ENCODE data around the gene TMPRSS12. TPM values are rescaled to one million over a fixed set of nuclear protein-coding genes. Genes with fewer than 3 reads are reported as not detected.

Gene TMPRSS12
- total and polyA plus RNA-seq, 9 of the 15 experiments (the other 6 are each of a cell fraction or from before 2014, with no cell fraction given) = 0.04 TPM; not detected in 8

DNA sequence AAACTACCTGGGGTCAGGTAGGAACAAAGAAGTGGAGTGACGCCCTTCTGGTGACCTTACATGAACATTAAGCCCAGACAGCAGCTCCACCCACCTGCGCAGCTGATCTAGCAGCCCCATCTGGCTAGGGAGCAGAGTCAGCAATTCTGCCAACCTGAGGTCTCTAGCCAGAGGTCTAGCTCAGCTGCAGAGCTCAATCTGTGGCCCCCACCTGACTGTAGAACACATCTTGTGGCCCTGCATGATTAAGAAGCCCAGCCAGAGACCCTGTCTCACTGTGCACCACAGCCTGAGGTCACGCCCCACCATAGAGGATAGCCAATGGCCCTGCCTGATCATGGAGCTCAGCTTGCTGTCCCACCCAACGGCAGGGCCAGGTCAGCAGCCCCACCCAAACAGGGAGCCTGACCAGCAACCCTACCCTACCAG lies 59.0 kb downstream of the TMPRSS12 start (continued):
- peak; percentile 64; the same call in 1 of the 2 replicates for TF ChIP-seq NCOA1 (IDR thresholded peaks at IDR 0.05; ENCODE audit: low read depth)
- peak; percentile 53; the same call in 1 of the 2 replicates for TF ChIP-seq SMAD4 (CRISPR knock-in tag; conservative IDR thresholded peaks at IDR 0.05)
- peak; percentile 77 for TF ChIP-seq DACH1 (IDR thresholded peaks at IDR 0.05; ENCODE audit: partially characterized antibody)
- peak; percentile 17; the same call in 1 of the 2 replicates for TF ChIP-seq RAD51 (IDR thresholded peaks at IDR 0.05; ENCODE audit: borderline replicate concordance, low read depth)
- 0 out of 2 replicates have a peak, but pooled peaks have one; percentile 36 for TF ChIP-seq SOX6 (IDR thresholded peaks at IDR 0.05)
- TF ChIP-seq ZEB2 (IDR thresholded peaks at IDR 0.05) = peak; percentile 57; the same call in 1 of the 2 replicates
- peak; percentile 73 for TF ChIP-seq DPF2 (IDR thresholded peaks at IDR 0.05)
- peak; percentile 38; the same call in 1 of the 2 replicates for TF ChIP-seq EP300 (IDR thresholded peaks at IDR 0.05; ENCODE audit: low read length)
- no peak for TF ChIP-seq CBFB (CRISPR knock-in tag; IDR thresholded peaks at IDR 0.05)
- peak; percentile 63; the same call in 1 of the 2 replicates for TF ChIP-seq HDAC2 (IDR thresholded peaks at IDR 0.05)
- TF ChIP-seq TEAD4 (IDR thresholded peaks at IDR 0.05; ENCODE audit: low read length) = peak; percentile 72
- TF ChIP-seq TEAD4 (CRISPR knock-in tag; IDR thresholded peaks at IDR 0.05; ENCODE audit: borderline replicate concordance) = no peak
- peak; percentile 73; the same call in 1 of the 2 replicates for TF ChIP-seq CTBP1 (IDR thresholded peaks at IDR 0.05; ENCODE audit: borderline replicate concordance)
- TF ChIP-seq NFE2 (IDR thresholded peaks at IDR 0.05; ENCODE audit: low read depth) = peak; percentile 65
- TF ChIP-seq SMARCA4 (IDR thresholded peaks at IDR 0.05) = peak; percentile 36; the same call in 1 of the 2 replicates
- TF ChIP-seq ZNF589 (CRISPR knock-in tag; IDR thresholded peaks at IDR 0.05; ENCODE audit: low read depth) = no peak
- no peak for TF ChIP-seq OTX1 (CRISPR knock-in tag; IDR thresholded peaks at IDR 0.05)
- no peak for TF ChIP-seq TCF7L2 (IDR thresholded peaks at IDR 0.05; ENCODE audit: low read depth, low read length)
- no peak for TF ChIP-seq ZNF75A (CRISPR knock-in tag; IDR thresholded peaks at IDR 0.05)
- peak; percentile 87 for TF ChIP-seq ESRRA (IDR thresholded peaks at IDR 0.05; ENCODE audit: borderline replicate concordance, low read depth)
- TF ChIP-seq BRD9 (IDR thresholded peaks at IDR 0.05; ENCODE audit: low read depth, partially characterized antibody) = peak; percentile 22
- TF ChIP-seq HNRNPL (IDR thresholded peaks at IDR 0.05; ENCODE audit: low read depth, low read length) = no peak
- TF ChIP-seq TAL1 (IDR thresholded peaks at IDR 0.05) = peak; percentile 86; the same call in 1 of the 2 replicates
- TF ChIP-seq MAFF (IDR thresholded peaks at IDR 0.05; ENCODE audit: low read length) = peak; percentile 94
- no peak for TF ChIP-seq NEUROD1 (IDR thresholded peaks at IDR 0.05; ENCODE audit: borderline replicate concordance, low read depth, low read length, partially characterized antibody)
- peak; percentile 71 for TF ChIP-seq POLR2AphosphoS5 (IDR thresholded peaks at IDR 0.05; ENCODE audit: control insufficient read depth, insufficient read depth, low read depth, low read length)
- no peak for TF ChIP-seq ELF2 (CRISPR knock-in tag; IDR thresholded peaks at IDR 0.05)
- peak; percentile 93 for TF ChIP-seq MAFG (tag; conservative IDR thresholded peaks at IDR 0.05)
- peak; percentile 78 for TF ChIP-seq TAF9B (IDR thresholded peaks at IDR 0.05; ENCODE audit: partially characterized antibody)
- TF ChIP-seq SMAD3 (CRISPR knock-in tag; conservative IDR thresholded peaks at IDR 0.05) = no peak
- 0 out of 4 replicates have a peak, but pooled peaks of 1 of the 2 experiments have one; percentile 17 for TF ChIP-seq TBL1XR1 (IDR thresholded peaks at IDR 0.05; ENCODE audit: low read length in 2 of 2)
- TF ChIP-seq TRIM24 (IDR thresholded peaks at IDR 0.05) = peak; percentile 73 to 83
- TF ChIP-seq ARNT (IDR thresholded peaks at IDR 0.05) = peak in 1 of 2 experiments; percentile 23; a peak in 1 of 4 replicates
- TF ChIP-seq FOXM1 (IDR thresholded peaks at IDR 0.05; ENCODE audit: low read depth) = peak; percentile 19; the same call in 1 of the 2 replicates
- TF ChIP-seq FOXM1 (CRISPR knock-in tag; IDR thresholded peaks at IDR 0.05; ENCODE audit: low read depth) = no peak
- peak; percentile 20; the same call in 1 of the 2 replicates for TF ChIP-seq ATF7 (IDR thresholded peaks at IDR 0.05)
- TF ChIP-seq POLR3A (IDR thresholded peaks at IDR 0.05; ENCODE audit: borderline replicate concordance, extremely low read depth, insufficient read depth, insufficient read length) = no peak
- peak; percentile 88 for TF ChIP-seq CBFA2T2 (conservative IDR thresholded peaks at IDR 0.05)
